ENCODE measurements around the gene PDGFA.

PDGFA gene

GRCh38 chr7:498678-499641 is 20.7 kb downstream of the PDGFA start:
- Histone ChIP-seq H3K27me3 (no peaks in the 10 kb centered on the region), H3K4me3 (ENCODE audit: low read depth in 1 of 2, low read length in 1 of 2) (no peak overlapping the region), H3K4me1 (ENCODE audit: control insufficient read depth in 1 of 2, insufficient read depth in 1 of 2, low read depth in 1 of 2, low read length in 1 of 2) (no peaks in the 10 kb centered on the region), H3K27ac (no peak overlapping the region), H3K9me3 (no peaks in the 10 kb centered on the region), H3K36me3 (no peaks in the 10 kb centered on the region)
- TF ChIP-seq CTCF (IDR thresholded peaks at IDR 0.05) = no peak

- no peaks in the 10 kb centered on the region for H3K4me1 ChIP-seq (ENCODE audit: control insufficient read depth in 1 of 2, insufficient read depth in 1 of 2, low read depth in 1 of 2, low read length in 1 of 2)
- no peaks in the 10 kb centered on the region for H3K36me3 ChIP-seq
- H3K27ac ChIP-seq = no peak overlapping the region
- no peaks in the 10 kb centered on the region for H3K27me3 ChIP-seq
- H3K9me3 ChIP-seq = no peaks in the 10 kb centered on the region
- no peak for TF ChIP-seq CTCF (IDR thresholded peaks at IDR 0.05)
- H3K4me3 ChIP-seq (ENCODE audit: low read depth in 1 of 2, low read length in 1 of 2) = no peak overlapping the region
Measured at GRCh38 chr7:497946-498655, 21.5 kb downstream of the PDGFA start.

GRCh38 chr7:497346-497745 is 22.3 kb downstream of the PDGFA start:
- no peaks in the 10 kb centered on the region for H3K27me3 ChIP-seq
- TF ChIP-seq CTCF (IDR thresholded peaks at IDR 0.05) = no peak
- H3K27ac ChIP-seq = no peak overlapping the region
- no peak overlapping the region for H3K4me3 ChIP-seq (ENCODE audit: low read depth in 1 of 2, low read length in 1 of 2)
- H3K4me1 ChIP-seq (ENCODE audit: control insufficient read depth in 1 of 2, insufficient read depth in 1 of 2, low read depth in 1 of 2, low read length in 1 of 2) = no peaks in the 10 kb centered on the region
- no peaks in the 10 kb centered on the region for H3K9me3 ChIP-seq
- H3K36me3 ChIP-seq = no peaks in the 10 kb centered on the region

- H3K9me3 ChIP-seq = no peaks in the 10 kb centered on the region
- TF ChIP-seq CTCF (IDR thresholded peaks at IDR 0.05) = no peak
Measured at GRCh38 chr7:496528-497295, 22.9 kb downstream of the PDGFA start.

GRCh38 chr7:495761-496321 is 23.8 kb downstream of the PDGFA start:
- no peak for TF ChIP-seq CTCF (IDR thresholded peaks at IDR 0.05)
- no peak overlapping the region for H3K27ac ChIP-seq
- H3K27me3 ChIP-seq = no peaks in the 10 kb centered on the region
- H3K9me3 ChIP-seq = no peaks in the 10 kb centered on the region
- no peaks in the 10 kb centered on the region for H3K4me1 ChIP-seq (ENCODE audit: control insufficient read depth in 1 of 2, insufficient read depth in 1 of 2, low read depth in 1 of 2, low read length in 1 of 2)
- no peak overlapping the region for H3K4me3 ChIP-seq (ENCODE audit: low read depth in 1 of 2, low read length in 1 of 2)
- no peaks in the 10 kb centered on the region for H3K36me3 ChIP-seq

More at GRCh38 chr7:496528-497295, 22.9 kb downstream of the PDGFA start:
- H3K27me3 ChIP-seq = no peaks in the 10 kb centered on the region
- H3K27ac ChIP-seq = no peak overlapping the region
- no peaks in the 10 kb centered on the region for H3K36me3 ChIP-seq
- no peak overlapping the region for H3K4me3 ChIP-seq (ENCODE audit: low read depth in 1 of 2, low read length in 1 of 2)
- no peaks in the 10 kb centered on the region for H3K4me1 ChIP-seq (ENCODE audit: control insufficient read depth in 1 of 2, insufficient read depth in 1 of 2, low read depth in 1 of 2, low read length in 1 of 2)
